Activated CD4-positive, CD25-positive, alpha-beta regulatory T cell treated with anti-CD3 and anti-CD28 coated beads, Interleukin-2, amount 50 U/mL, for 24 hours (primary cell): Measurements from ENCODE around the gene SLC16A1.
"Not testable (repeated sequence)": the region's sequence is repeated elsewhere in the genome, so short reads cannot be mapped to it uniquely, and the experiment has no call there.

ENCODE experiments used
- ATAC-seq, 2 donors: fragments of 150-1000 bp; cut with Tn5 transposase; one replicate each; pipeline ENCODE4 v1.10.0; 2021; ENCODE audit warnings: mild to moderate bottlenecking in 1 of 2, moderate library complexity in 1 of 2

SLC16A1 gene

DNA sequence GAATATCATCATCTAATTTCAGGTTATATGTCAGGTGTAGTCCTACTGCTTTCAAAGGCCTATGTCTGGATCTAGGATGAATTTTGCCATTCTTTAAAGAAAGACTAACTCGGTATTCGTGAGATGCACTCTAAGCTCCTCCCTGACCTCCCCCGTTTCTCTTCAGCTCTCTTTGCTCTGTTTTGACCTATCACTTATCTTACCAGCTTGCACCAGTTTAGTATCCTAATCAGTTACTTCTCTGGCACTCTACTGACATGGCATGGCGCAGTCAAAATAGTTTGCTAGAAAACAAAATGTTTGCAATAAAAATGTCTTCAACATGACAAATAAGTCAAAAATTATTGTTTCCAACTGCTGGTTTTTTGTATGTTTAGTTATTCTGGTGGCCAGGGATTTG, 8.4 kb upstream of the SLC16A1 start:
- no peak for ATAC-seq

GRCh38 chr1:112961072-112961471, 5.1 kb upstream of the SLC16A1 start:
- no peak for ATAC-seq

GRCh38 chr1:112960384-112960783, 4.4 kb upstream of the SLC16A1 start:
- ATAC-seq = no peak

- not testable (repeated sequence) for ATAC-seq
Observed at GRCh38 chr1:112958236-112958635, 2.2 kb upstream of the SLC16A1 start.

- peak; percentile 57 to 67 for ATAC-seq
Observed at GRCh38 chr1:112957133-112957812, 1.3 kb upstream of the SLC16A1 start.

DNA sequence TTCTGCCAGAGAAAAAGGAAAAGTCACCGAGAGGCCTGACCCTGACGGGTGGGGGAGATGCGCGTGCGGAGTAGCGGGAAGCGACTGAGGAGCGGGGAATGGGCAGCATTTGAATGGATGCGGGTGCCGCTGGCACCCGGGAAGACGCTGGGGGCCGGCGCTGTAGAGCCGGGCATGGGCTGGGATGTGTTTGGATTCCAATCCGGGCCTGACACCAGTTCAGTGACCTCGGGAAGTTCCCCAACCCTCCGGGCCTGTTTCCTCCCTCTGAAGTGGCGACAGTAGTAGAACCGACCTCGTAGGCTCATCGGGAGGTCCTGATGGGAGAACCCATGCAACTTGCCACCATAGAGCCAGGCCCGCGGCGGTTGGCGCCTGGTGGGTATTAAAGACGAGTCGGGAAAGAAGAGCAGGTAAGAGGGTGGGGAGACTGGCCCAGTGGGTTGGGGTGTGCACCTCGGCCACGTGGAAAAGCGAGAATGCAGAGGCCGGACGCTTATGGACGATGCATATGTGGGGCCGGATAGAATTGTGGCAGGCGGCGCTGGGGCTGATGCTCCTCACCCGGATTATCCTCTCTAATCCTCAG, 642 bp upstream of the SLC16A1 start:
- peak in 1 of 2 donors; percentile 2 for ATAC-seq

DNA sequence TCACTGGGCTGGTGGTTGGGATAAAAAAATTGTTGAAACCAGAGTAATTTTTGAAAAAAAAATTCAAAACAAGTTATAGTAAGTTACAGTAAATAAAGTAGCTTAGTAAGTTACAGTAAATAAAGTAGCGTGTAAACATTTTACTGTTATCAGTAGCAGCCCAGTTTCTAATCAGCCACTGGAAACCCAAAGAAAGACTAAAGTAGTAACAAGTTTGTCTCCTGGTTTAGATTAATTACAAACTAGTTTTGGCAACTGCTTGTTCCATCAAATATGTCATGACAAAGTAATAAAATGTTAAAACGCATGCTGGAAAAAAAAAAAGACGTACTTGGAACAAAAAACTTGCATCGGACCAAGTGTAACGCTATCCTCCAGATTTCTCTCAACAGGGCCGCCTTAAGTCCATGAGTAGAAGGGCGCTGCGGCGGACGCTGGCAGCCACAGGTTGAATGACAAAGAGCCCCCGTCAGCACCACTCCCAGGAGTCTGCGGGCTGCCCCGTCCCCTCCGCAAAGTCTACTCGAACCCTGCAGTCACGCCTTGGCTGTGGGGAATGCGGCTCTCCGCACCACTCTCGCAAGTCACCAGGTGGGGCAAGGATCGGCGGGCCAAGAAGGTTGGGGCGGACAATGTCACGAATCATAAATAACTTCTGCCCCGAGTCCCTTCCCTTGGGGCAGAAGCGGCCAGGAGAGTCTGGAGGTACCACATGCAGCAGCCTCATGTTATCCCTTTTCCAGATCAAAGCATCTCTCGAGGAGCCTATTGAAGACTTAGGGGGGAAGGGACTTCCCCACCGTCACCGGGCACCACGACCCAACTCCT, 837 bp downstream of the SLC16A1 start:
- ATAC-seq = peak; percentile 42 to 47

- ATAC-seq = no peak
Observed at GRCh38 chr1:112954017-112954650, 1.9 kb downstream of the SLC16A1 start.

- ATAC-seq = no peak
Observed at GRCh38 chr1:112950426-112950825, 5.6 kb downstream of the SLC16A1 start.

DNA sequence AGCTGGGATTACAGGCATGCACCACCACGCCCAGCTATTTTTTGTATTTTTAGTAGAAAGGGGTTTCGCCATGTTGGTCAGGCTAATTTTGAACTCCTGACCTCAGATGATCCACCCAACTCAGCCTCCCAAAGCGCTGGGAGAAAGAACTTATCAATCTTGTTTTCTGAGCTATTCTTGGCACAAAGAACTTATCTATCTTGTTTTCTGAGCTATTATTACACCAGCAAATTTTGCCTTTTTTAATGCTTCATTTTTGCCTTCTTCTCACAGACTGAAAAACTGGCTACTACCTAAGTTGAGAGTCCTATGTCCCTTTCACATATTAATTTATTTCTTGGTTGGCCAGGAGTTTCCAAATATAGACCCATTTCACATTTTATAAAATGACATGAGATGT, 9.3 kb downstream of the SLC16A1 start:
- ATAC-seq = no peak

GRCh38 chr1:112939810-112940209, 16.2 kb downstream of the SLC16A1 start:
- ATAC-seq = no peak

DNA sequence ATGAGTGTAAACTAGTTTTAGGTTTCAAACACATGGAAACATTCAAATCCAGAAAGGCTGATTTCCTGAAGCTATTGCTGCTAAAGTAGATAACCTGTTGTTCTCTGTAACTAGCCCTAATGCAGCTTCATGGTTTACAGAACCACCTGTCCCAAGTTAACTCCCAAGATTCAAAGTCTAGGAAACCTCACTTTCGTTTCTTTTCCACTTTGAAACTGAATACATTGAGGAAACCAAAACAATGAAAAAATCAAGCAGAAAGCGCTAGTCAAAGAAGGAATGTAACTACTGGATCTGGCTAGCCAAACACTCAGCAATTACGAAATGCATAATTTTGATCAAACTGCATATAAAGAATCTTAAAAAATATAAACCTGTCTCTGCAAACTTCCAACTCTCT, 17.8 kb downstream of the SLC16A1 start:
- no peak for ATAC-seq

- no peak for ATAC-seq
Observed at GRCh38 chr1:112937495-112937894, 18.5 kb downstream of the SLC16A1 start.

DNA sequence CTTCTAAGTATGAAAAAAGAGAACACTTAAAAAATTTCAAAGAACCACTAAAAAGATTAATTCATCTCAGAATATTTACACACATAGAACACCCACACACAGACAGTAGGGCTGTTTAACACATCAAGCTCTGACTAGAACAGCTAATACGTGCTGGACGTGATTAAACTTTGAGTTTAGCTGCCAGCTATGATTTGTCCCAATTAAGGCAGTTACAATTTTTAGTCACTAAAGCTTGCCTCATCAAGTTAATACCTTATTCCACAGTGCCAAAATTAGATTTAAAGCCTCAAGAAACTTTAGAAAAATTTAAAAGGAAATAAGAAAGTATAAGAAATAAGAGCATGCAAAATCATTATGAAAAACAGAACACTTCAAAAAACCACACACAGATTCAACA, 18.9 kb downstream of the SLC16A1 start:
- ATAC-seq = peak; percentile 44 to 64

DNA sequence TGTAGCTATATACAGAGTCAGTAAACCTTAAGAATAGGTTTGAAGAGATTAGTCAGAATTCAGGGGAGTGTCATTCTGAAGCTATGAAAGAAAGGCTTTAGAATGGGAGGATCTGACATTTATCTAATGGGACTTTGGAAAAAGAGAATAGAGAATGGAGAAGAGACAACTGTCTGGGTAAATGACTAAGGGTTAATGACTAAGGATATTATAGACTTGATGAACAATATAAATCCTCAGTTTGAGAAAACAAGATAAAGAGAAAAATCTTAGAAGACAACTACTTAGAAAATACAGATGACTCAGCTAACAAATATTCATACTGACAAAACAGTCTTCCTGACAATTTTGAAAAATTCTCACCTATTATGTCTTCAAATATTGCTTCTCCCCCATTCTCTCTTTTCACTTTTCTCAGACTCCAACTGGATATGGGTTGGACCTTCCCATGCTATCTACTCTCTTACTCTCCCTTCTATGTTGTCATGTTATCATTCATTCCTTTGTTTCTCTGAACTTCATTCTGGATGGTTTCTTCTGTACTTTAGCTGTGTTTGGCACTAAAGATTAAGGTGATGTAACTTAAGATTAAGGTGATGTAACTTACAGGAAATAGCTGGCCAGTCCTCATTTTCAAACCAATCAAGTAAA, 20.4 kb downstream of the SLC16A1 start:
- ATAC-seq = peak; percentile 82 to 85

DNA sequence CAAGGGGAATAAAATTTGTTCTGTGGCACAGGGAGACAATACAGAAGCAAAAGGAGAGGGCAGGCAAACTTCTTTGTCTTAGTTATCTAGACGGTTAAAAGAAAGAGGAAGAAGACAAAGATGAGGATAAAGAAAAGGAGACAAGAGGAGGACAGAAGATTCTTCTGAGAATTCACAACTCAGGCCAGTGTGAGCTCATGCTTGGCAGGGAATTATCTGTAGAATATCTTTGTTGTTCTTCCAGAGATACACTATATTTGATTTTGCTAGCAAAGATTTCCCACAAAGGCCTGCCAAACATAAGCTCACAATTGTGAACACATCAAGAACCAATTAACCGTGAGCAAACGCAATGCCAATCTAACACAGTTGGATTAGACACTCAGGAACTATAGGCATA, 21.4 kb downstream of the SLC16A1 start:
- ATAC-seq = no peak

DNA sequence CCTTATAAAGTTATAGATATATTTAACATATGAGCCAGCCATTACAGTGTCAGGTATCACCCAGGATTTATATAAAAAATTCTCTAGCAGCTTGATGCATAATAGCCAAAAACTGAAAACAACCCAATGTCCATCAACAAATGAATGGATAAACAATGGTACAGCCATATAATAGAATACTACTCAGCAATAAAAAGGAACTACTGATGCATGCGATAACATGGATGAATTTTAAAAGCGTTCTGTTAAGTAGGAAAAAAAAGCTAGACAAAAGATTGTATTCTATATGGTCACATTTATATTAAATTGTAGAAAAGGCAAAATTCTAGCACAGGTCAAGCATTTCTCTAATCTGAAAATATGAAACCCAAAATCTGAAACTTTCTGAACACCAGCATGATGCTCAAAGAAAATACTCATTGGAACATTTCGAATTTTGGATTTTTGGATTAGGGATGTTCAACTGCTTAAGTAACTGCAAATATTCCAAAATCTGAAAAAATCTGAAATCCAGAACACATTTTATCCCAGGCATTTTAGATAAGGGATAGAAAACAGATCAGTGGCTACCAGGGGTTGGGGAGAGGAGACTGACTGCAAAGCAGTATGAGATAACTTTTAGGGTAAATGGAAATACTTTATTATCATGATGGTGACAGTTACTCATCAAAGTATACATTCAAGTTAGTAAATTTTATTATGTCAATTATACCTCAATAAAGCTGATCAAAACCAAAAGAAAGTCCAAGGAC, 22.0 kb downstream of the SLC16A1 start:
- ATAC-seq = no peak

DNA sequence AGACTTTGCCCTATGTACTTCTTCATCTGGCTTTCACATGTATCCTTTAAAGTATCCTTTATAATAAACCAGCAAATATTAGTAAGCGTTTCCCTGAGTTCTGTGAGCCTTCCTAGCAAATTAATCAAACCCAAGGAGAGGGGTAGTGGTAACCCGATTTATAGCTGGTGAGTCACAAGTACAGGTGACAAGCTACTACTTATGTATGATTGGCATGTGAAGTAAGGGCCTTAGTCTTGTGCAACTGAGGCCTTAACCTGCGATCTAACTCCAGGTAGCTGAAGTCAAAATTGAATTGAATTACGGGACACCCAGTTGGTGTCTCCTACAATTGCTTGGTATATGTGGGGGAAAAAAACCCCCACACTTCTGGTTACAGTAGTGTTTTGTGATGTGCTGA, 26.0 kb downstream of the SLC16A1 start:
- no peak for ATAC-seq

- ATAC-seq = no peak
Observed at GRCh38 chr1:112927462-112927990, 28.5 kb downstream of the SLC16A1 start.

- no peak for ATAC-seq
Observed at GRCh38 chr1:112926858-112927257, 29.1 kb downstream of the SLC16A1 start.

- ATAC-seq = no peak
Observed at GRCh38 chr1:112925015-112925414, 31.0 kb downstream of the SLC16A1 start.

DNA sequence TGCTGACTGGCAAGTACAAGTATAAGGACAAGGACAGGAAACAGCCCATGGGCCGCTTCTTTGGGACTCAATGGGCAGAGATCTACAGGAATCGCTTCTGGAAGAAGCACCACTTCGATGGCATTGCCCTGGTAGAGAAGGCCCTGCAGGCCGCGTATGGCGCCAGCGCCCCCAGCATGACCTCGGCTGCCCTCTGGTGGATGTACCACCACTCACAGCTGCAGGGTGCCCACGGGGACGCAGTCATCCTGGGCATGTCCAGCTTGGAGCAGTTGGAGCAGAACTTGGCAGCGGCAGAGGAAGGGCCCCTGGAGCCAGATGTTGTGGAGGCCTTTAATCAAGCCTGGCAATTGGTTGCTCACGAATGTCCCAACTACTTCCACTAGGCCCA, 32.0 kb downstream of the SLC16A1 start:
- no peak for ATAC-seq
